Measurements from ENCODE around the gene MPZL2.

The MPZL2 gene

GRCh38 chr11:118217575-118217974, 46.5 kb downstream of the MPZL2 start:
- peak in 1 of 5 donors; percentile 67 for DNase-seq

- peak in 2 of 5 donors; percentile 19 to 72 for DNase-seq
These were observed 47.2 kb downstream of the MPZL2 start for GRCh38 chr11:118216621-118217481.

- no peak for DNase-seq
These were observed 48.3 kb downstream of the MPZL2 start for GRCh38 chr11:118215765-118216164.

- DNase-seq, result peak in 1 of 5 donors; percentile 53
These were observed 48.8 kb downstream of the MPZL2 start for GRCh38 chr11:118215262-118215661.

GRCh38 chr11:118214210-118214914, 49.7 kb downstream of the MPZL2 start:
- no peak for DNase-seq

GRCh38 chr11:118213781-118214180, 50.3 kb downstream of the MPZL2 start:
- DNase-seq, result no peak

- DNase-seq, result no peak
These were observed 50.9 kb downstream of the MPZL2 start for GRCh38 chr11:118213201-118213600.

GRCh38 chr11:118212781-118213191, 51.3 kb downstream of the MPZL2 start:
- DNase-seq, result no peak

GRCh38 chr11:118212131-118212725, 51.9 kb downstream of the MPZL2 start:
- DNase-seq, result no peak

GRCh38 chr11:118211006-118211405, 53.1 kb downstream of the MPZL2 start:
- no peak for DNase-seq

- no peak for DNase-seq
These were observed 53.8 kb downstream of the MPZL2 start for GRCh38 chr11:118210323-118210722.

GRCh38 chr11:118209033-118209432, 55.1 kb downstream of the MPZL2 start:
- no peak for DNase-seq

- DNase-seq, result no peak
These were observed 57.0 kb downstream of the MPZL2 start for GRCh38 chr11:118207079-118207478.

GRCh38 chr11:118206391-118207031, 57.6 kb downstream of the MPZL2 start:
- no peak for DNase-seq

GRCh38 chr11:118205606-118206378, 58.3 kb downstream of the MPZL2 start:
- no peak for DNase-seq

Data from T-helper 1 cell (primary cell).